Astrocyte (in vitro differentiated cells and primary cell): ENCODE results near the gene NTM. TPM values are rescaled to one million over a fixed set of nuclear protein-coding genes. Genes with fewer than 3 reads are reported as not detected.

ENCODE experiments used
- DNase-seq: peaks from one replicate; pipeline ENCODE4 v3.0.0-alpha.2; 2010; ENCODE audit warnings: low read depth
- FAIRE-seq: peaks from 2 replicates; lab custom pipeline; 2011; peaks lifted over from hg19 to GRCh38; lab: Jason Lieb, UNC
- H2AFZ ChIP-seq: 2 replicates; pipeline ENCODE4 v1.6.0; 2012; ENCODE audit warnings: low read depth, low read length, inconsistent platforms
- H3K27ac ChIP-seq: 2 replicates; pipeline ENCODE4 v1.5.1; 2011; ENCODE audit warnings: low read depth, low read length, inconsistent platforms
- H3K27me3 ChIP-seq: 2 replicates; pipeline ENCODE4 v1.6.0; 2011; ENCODE audit warnings: low read length, inconsistent platforms; ENCODE audit not compliant: insufficient read depth
- H3K36me3 ChIP-seq: 2 replicates; pipeline ENCODE4 v1.5.1; 2011; ENCODE audit warnings: low read length, inconsistent platforms; ENCODE audit not compliant: insufficient read depth
- H3K4me1 ChIP-seq: 2 replicates; pipeline ENCODE4 v1.5.1; 2011; ENCODE audit warnings: low read length, inconsistent platforms; ENCODE audit not compliant: insufficient read depth
- H3K4me2 ChIP-seq: 2 replicates; pipeline ENCODE4 v1.6.0; 2012; ENCODE audit warnings: low read length, inconsistent platforms
- H3K4me3 ChIP-seq: 2 replicates; pipeline ENCODE4 v1.5.1; 2011; ENCODE audit warnings: low read depth, mild to moderate bottlenecking, low read length, inconsistent platforms; ENCODE audit not compliant: insufficient read depth
- H3K79me2 ChIP-seq: 2 replicates; pipeline ENCODE4 v1.6.0; 2012; ENCODE audit warnings: mild to moderate bottlenecking, low read length, inconsistent platforms; ENCODE audit not compliant: insufficient read depth
- H3K9ac ChIP-seq: 2 replicates; pipeline ENCODE4 v1.6.0; 2012; ENCODE audit warnings: mild to moderate bottlenecking, low read length, inconsistent platforms
- H3K9me3 ChIP-seq: 2 replicates; pipeline ENCODE4 v1.5.1; 2012; ENCODE audit warnings: low read depth, mild to moderate bottlenecking, low read length, inconsistent platforms; ENCODE audit not compliant: insufficient read depth
- H4K20me1 ChIP-seq: 2 replicates; pipeline ENCODE4 v1.6.0; 2012; ENCODE audit warnings: low read length, inconsistent platforms; ENCODE audit not compliant: insufficient read depth
- H3K27ac Mint-ChIP-seq: one replicate; pipeline ENCODE4 v1.8.0; 2021; ENCODE audit warnings: mild to moderate bottlenecking, mixed read lengths; ENCODE audit not compliant: unreplicated experiment
- H3K27me3 Mint-ChIP-seq: one replicate; pipeline ENCODE4 v1.8.0; 2021; ENCODE audit warnings: low read depth, mixed read lengths; ENCODE audit not compliant: unreplicated experiment
- H3K36me3 Mint-ChIP-seq: one replicate; pipeline ENCODE4 v1.8.0; 2021; ENCODE audit warnings: low read depth, mixed read lengths; ENCODE audit not compliant: unreplicated experiment
- H3K4me1 Mint-ChIP-seq: one replicate; pipeline ENCODE4 v1.8.0; 2021; ENCODE audit warnings: low read depth, mixed read lengths; ENCODE audit not compliant: unreplicated experiment
- H3K4me3 Mint-ChIP-seq: one replicate; pipeline ENCODE4 v1.8.0; 2021; ENCODE audit warnings: mild to moderate bottlenecking, moderate library complexity, mixed read lengths; ENCODE audit not compliant: unreplicated experiment
- H3K9me3 Mint-ChIP-seq: one replicate; pipeline ENCODE4 v1.8.0; 2021; ENCODE audit warnings: mild to moderate bottlenecking, mixed read lengths; ENCODE audit not compliant: unreplicated experiment
- EZH2 ChIP-seq: IDR thresholded peaks from 2 replicates; pipeline ENCODE4 v1.6.1; 2012; ENCODE audit warnings: mild to moderate bottlenecking, low read length, inconsistent platforms; ENCODE audit not compliant: insufficient read depth
- total RNA-seq: library from RNA; stranded (reverse); gene quantifications from 2 replicates; pipeline ENCODE4 v1.2.1, GENCODE V29; 2021
- TF ChIP-seq, protein P1 (sequence below): IDR thresholded peaks from 2 replicates; pipeline ENCODE4 v1.5.1; 2011; ENCODE audit warnings: low read depth, mild to moderate bottlenecking, inconsistent platforms, low read length, moderate library complexity; ENCODE audit not compliant: insufficient read depth

NTM gene
- total RNA-seq, 1 donor from 2014 or later: 98.2 TPM

DNA sequence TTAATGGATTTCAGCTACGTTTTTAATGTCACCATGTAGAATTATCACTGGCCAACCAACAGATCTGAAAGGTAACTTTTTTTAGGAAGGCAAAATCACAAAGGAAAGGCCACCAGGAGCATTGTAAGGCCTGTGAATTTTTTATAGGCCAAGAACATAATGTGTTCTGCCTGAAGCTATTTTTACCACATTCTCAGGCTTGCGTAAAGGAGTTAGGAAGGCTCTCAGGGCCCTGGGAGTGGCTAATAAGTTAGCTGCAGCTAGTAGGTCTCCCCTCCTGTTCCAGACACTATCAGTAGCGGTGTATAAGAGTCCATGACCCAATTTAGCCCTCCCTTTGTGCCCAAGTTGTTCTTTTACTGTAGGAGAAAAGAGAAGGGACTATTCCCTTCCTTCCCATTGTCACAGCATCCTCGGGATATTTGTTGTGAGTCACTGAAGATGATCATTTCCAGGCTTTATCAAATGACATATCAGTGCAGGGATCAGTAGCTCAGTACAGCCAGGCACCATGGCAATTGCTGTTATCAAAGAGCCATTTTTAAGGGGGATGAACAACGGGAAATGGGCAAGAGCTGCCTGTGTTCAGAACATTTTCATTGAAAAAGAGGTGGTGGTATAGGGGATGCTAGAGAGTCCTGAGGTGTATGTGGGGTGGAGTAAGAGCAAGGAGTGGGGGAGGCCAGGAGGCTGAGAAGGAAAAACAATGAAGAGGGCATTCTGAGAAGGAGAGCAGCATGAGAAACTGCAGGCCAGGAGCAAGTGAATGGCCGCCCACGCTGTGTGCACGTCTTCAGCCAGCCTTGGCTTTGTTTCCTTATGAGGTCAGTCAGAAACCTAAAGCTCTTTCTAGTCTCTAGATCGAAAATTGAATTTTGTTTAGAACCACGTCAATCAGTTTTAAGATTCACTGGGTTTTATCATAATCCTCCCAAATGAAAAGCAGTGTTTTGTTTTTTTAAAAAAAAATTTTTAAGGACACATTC is 940.3 kb downstream of the NTM start:
- no peak for FAIRE-seq
- TF ChIP-seq EZH2: no peak
- TF ChIP-seq, protein P1, sequence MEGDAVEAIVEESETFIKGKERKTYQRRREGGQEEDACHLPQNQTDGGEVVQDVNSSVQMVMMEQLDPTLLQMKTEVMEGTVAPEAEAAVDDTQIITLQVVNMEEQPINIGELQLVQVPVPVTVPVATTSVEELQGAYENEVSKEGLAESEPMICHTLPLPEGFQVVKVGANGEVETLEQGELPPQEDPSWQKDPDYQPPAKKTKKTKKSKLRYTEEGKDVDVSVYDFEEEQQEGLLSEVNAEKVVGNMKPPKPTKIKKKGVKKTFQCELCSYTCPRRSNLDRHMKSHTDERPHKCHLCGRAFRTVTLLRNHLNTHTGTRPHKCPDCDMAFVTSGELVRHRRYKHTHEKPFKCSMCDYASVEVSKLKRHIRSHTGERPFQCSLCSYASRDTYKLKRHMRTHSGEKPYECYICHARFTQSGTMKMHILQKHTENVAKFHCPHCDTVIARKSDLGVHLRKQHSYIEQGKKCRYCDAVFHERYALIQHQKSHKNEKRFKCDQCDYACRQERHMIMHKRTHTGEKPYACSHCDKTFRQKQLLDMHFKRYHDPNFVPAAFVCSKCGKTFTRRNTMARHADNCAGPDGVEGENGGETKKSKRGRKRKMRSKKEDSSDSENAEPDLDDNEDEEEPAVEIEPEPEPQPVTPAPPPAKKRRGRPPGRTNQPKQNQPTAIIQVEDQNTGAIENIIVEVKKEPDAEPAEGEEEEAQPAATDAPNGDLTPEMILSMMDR: no peak

DNA sequence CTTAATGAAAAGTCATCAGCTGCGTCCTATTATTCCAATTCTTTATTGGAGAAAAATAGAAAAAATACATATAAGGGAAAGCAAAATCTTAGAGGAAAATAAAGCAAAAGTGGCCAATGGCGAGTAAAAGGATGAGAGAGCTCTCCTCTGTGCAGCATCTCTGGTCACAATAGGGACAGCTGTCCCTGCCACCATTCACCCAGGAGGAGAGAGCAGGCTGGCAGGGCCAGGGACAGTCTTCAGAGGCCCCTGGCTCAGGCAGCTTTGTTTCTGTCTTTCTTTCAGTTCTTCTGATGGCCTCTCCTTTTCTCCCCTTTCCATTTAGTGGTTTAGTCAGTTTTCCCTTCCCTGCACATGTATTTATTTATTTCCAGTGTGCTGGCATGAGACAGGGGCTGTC is 941.3 kb downstream of the NTM start:
- H3K4me1 ChIP-seq: peaks cover 13% of the 10 kb centered on the region
- peaks cover 7% of the 10 kb centered on the region for H3K36me3 ChIP-seq
- no peaks in the 10 kb centered on the region for H3K9me3 Mint-ChIP-seq
- peak overlapping the region; percentile 39 for H3K4me2 ChIP-seq
- H3K4me3 Mint-ChIP-seq: no peak overlapping the region
- FAIRE-seq: no peak
- H4K20me1 ChIP-seq: no peaks in the 10 kb centered on the region
- no peak for DNase-seq
- no peak overlapping the region for H3K27ac Mint-ChIP-seq
- H3K27ac ChIP-seq: peak overlapping the region; percentile 52
- TF ChIP-seq, protein P1: no peak
- no peak for TF ChIP-seq EZH2
- no peaks in the 10 kb centered on the region for H3K9me3 ChIP-seq
- H2AFZ ChIP-seq: no peak overlapping the region
- H3K79me2 ChIP-seq: peaks cover 2% of the 10 kb centered on the region
- peaks cover 16% of the 10 kb centered on the region for H3K4me1 Mint-ChIP-seq
- peaks cover 28% of the 10 kb centered on the region for H3K36me3 Mint-ChIP-seq
- H3K27me3 ChIP-seq: no peaks in the 10 kb centered on the region
- no peak overlapping the region for H3K4me3 ChIP-seq
- no peak overlapping the region for H3K9ac ChIP-seq
- no peaks in the 10 kb centered on the region for H3K27me3 Mint-ChIP-seq

More for the DNA sequence above, 940.3 kb downstream of the NTM start:
- no peak overlapping the region for H3K27ac ChIP-seq
- no peak overlapping the region for H3K27ac Mint-ChIP-seq
- H3K79me2 ChIP-seq: peaks cover 12% of the 10 kb centered on the region
- H2AFZ ChIP-seq: no peak overlapping the region
- H3K4me2 ChIP-seq: no peak overlapping the region
- H3K4me1 Mint-ChIP-seq: peaks cover 16% of the 10 kb centered on the region
- H3K27me3 ChIP-seq: no peaks in the 10 kb centered on the region
- H3K36me3 Mint-ChIP-seq: peaks cover 21% of the 10 kb centered on the region
- no peaks in the 10 kb centered on the region for H3K27me3 Mint-ChIP-seq
- H3K4me1 ChIP-seq: peaks cover 13% of the 10 kb centered on the region
- DNase-seq: peak; percentile 5
- H3K9me3 ChIP-seq: no peaks in the 10 kb centered on the region
- H3K9ac ChIP-seq: no peak overlapping the region
- H3K4me3 Mint-ChIP-seq: no peak overlapping the region
- H4K20me1 ChIP-seq: peaks cover 7% of the 10 kb centered on the region
- H3K9me3 Mint-ChIP-seq: no peaks in the 10 kb centered on the region
- H3K4me3 ChIP-seq: no peak overlapping the region
- peaks cover 6% of the 10 kb centered on the region for H3K36me3 ChIP-seq
